ENCODE data around the gene APPL1.

APPL1 gene

DNA sequence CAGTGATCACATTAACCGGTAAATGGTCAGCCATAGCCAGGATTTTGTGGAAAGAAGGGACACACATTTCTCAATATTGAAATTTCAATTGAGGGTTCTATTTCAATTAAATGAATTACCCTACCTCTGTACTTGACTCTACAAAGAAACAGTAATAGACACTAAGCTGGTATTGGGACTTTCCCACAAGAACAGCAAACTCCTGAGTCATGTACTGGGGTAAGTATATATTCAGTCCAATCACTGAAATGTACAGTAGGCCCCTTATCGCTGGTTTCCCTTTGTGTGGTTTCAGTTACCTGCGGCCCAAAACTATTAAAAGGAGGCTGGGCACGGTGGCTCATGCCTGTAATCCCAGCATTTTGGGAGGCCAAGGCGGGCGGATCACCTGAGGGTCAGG is 47.3 kb downstream of the APPL1 start:
- no peak for DNase-seq (ENCODE audit: low read depth)

DNA sequence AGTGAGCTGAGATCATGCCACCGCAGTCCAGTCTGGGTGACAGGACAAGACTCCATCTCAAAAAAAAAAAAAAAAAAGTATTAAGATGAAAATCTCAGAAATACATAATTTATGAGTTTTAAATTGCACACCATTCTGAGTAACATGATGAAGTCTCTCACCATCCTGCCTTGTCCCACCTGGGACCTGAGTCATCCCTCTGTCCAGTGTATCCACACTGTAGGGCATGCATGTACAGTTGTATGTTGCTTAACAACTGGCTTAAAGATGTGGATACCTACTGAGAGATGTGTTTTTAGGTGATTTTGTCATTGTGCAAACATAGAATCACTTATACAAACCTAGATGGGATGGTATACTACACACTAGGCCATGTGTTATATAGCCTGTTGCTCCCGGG is 47.9 kb downstream of the APPL1 start:
- DNase-seq (ENCODE audit: low read depth) = no peak

DNA sequence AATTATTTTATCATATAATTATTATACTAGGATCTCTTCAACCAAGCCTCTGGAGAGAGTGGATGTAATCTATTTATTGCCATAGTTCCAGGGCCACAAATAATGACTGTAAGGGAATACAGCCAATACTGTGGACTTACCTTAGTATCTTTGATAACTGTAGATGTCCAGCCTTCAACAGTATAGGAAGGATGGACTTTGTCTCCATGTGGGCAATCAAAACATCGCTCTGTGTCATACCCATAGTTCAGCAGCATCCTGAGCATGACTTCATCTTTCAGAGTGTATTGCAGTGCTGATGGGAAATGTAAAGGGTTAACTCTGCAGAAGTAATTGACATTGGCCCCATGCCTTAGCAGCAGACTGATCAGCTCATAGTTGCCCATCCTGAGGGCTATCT is 50.7 kb downstream of the APPL1 start:
- no peak for DNase-seq (ENCODE audit: low read depth)

DNA sequence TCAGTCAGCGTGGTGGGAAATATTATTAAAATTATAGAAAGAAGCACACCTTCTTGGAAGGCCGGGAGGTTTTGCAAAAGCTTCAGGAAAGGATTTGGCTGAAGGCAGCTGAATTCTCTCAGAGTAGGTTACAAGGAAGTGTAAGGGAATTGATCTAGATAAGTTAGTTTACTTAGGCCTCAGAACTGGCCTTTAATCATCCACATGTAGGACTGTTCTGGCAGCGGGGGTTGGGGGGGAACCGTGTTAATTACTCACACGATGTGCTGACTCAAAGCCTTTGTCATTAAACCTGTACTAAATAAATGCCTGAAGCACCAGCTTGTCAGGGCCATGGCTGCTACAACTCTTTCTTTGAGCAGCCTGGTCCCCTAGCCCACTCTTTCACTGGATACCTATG is 52.2 kb downstream of the APPL1 start:
- DNase-seq (ENCODE audit: low read depth) = no peak

DNA sequence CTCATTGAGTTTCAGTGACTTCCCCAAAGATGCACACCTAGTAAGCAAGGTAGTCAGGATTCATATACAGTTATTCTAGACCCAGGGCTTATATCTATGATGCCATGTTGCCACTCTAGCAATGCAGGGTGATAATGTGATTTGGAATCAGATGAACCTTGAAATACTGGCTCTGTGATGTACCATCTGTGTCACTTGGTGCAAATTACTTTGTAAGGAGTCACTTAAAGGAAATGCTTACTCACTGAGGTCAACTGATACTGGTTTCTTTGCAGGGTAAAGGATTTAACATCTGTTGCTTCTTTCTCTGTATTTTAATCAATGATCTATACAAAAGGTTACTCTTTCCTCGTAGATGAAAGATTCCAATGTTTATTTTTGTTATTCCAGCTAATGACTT is 54.2 kb downstream of the APPL1 start:
- peak; percentile 70 for DNase-seq (ENCODE audit: low read depth)

DNA sequence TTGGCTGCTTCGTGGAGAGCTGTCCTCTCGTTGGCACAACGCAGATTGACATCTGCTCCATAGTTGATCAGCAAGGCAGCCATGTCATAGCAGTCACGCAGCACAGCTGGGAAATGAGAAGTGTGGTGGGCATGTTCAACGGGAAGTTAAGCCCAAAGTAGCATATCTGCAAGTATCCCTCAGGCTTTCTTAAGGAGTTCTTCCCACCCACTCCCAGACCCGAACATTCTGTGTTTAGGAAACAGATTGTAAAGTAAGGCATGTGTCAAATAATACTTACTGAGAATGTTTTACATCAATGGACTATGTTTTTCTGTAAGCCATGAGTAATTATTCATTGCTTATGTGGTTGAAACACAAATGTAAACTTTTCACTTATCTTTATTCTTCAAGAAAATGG is 55.8 kb downstream of the APPL1 start:
- no peak for DNase-seq (ENCODE audit: low read depth)

DNA sequence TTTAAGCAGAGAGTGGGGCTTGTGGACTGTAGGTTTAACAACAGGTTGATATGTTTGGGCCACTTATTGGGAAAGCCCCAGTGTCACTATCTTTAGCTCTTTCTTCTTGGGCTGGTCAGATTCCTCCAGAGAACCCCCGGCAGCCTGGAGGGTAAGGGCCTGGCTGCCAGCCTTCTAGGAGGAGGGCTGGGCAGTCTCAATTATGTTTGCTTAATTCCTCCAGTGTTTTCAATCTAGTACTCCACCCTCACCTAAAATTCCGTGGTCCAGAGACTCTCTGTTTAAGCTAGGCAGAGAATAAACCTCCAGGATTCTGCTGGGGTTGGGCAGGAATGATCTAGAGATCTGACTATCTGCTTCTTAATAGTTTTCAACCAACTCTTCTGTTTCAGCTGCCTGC is 59.7 kb downstream of the APPL1 start:
- DNase-seq (ENCODE audit: low read depth) = no peak

DNA sequence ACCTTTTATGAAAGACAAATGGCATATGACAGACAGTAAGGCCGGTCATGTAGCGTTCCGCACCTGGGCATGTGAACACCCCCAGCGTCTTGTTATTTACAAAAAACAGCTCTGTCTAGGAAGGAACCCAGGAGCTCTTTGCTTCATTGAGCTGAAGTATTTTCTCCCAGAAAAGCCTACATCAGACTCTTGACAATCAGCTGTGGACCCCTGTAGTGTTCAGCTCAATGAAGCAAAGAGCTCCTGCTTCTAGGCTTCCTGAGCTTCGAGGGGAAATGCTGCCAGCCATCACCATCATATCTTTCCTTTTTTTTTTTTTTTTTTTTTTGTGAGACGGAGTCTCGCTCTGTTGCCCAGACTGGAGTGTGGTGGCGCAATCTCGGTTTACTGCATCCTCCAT is 60.9 kb downstream of the APPL1 start:
- no peak for DNase-seq (ENCODE audit: low read depth)

DNA sequence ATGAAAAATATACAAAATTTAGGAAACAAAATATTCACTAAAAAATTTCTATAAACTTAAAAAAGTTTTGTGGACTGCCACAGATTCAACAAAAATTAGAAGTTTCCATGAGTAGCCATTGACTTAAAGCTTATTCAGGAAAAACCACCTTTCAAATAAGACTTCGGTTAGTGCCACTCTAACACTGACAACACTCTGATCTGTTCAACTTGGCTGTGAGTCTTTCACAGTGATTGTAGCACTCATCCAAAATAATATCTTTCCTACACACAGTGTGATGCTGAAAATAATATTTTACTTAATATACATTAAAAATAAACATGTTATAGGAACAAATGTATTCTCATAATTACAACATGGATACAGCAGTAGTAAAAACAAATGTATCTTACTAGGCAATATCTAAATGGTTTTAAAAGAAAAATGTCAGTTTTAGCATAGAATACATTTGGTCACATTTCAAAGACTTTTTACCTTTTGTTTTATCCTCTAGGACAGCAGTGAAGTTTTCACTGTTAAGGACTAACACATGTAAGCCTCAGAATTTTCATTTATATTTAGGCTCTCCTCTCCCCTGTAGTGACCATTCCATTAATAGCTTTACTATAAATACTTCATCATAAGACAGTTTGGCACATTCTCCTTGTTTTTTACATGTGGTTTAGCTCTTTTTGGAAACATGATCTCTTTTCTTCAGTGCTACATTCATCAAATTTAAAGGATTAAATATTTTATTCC is 64.8 kb downstream of the APPL1 start, which contains the start of gene ASB14:
TSS of gene ASB14 (minus strand) at position 527 of the 738 bp plus-strand sequence. CDS start 652 bp downstream, outside the sequence.
- DNase-seq (ENCODE audit: low read depth) = no peak

DNA sequence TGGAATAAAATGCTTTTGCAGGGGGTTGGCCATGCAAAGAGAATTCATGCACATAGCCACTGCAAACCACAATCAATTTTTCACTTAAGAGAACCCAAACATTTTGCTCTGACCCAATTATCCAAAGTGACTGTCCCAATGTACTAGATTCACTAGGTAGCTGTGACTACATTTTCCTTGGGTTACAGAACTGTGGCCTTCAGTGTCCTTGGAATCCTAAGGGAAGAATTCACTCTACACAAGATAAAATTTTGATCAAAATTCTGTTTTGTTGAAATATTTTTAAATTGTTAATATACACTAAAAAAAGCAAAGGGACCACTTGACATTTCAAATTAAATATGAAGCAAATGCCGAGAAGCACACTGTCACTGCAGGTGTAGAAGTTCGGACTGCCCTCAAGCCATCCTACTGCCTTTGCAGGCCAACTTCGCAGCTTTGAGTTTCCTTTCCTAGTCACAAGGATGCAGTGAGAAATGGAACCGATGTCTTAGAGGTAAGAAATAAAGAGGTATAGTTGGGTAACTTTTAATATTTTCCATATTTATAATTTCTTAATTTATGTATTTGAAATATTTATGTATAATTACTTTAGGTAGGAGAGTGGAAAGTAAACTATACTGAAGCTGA is 65.5 kb downstream of the APPL1 start:
- DNase-seq (ENCODE audit: low read depth) = no peak

DNA sequence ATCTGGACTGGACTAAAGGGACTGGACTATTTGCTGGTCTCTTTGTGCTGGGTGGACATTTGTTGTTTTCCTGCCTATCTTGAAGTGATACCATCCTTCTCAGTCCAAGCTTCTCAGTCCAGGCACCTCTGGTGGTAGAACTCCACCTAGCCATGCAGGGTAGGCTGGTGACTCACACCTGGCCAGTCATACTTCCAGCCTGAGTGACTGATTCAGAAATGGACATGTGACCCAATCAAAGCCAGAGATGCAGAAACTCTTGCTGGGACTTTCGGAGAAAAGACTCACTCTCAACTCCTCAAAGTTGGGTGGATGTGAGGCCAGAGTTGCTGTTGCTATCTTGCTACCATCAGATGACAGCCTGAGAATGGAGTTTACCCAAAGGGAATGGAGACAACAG is 70.5 kb downstream of the APPL1 start:
- DNase-seq (ENCODE audit: low read depth) = peak; percentile 73

DNA sequence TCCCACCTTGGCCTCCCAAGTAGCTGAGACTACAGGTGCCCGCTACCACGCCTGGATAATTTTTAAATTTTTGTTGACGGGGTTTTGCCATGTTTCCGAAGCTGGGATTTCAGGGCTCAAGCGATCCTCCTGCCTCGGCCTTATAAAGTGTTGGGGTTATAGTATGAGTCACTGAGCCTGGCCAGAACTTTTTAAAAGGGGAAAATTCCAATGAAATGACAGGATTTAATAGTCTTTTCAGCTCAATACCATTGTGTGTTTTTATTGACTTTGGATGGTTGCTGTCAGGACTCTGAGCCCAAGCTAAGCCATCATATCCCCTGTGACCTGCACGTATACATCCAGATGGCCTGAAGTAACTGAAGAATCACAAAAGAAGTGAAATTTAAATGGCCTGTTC is 76.0 kb downstream of the APPL1 start:
- peak; percentile 70 for DNase-seq (ENCODE audit: low read depth)

DNA sequence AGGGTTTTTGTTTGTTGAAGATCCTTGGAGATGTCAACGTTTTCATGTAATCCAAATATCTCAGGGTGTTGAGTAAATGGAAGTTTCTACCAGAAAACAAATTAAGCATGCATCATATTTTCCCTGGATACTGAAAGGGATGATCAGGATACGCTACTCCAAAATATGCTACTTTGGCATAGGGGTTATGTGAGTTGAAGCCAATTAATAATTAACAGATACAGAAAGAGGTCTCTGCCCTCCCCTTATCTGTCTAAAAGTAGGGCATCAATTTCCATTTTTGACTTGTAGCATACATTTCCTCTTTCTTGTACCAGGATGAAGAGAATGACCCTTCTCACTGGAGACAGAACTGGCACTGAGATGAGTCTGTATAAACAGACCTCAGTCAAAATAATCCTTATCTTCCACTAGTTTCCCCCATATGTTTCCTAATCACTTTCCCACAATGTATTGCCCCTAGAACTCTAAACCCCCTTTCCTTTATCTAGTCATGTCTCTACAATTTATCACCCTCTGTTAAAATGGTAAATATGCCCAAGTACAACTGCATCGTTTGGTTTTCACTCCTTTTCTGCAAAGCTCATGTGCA is 82.3 kb downstream of the APPL1 start:
- DNase-seq (ENCODE audit: low read depth) = no peak

DNA sequence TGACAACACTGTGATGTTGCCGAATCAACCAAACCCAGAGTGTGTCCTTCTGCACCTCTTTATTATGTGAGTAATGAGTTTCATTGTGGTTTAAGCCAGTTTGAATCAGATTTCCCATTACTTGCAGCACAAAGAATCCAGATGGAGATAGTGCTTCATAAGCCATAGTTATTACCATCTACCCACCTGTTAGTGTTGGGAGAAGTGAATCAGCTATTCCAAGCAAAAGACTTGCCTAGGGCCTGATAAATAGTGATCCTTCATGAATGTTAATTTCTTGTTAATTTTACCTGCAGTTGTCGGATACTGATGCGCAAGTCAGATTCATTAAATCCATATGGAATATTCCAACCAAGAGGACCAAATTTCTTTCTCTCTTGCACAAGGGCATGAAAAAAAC is 86.7 kb downstream of the APPL1 start:
- no peak for DNase-seq (ENCODE audit: low read depth)

Measured in ELR (cell line).